Mucosa of descending colon (tissue), 3 donors: ENCODE results near the gene SPTBN5. TPM values are rescaled to one million over a fixed set of nuclear protein-coding genes. Genes with fewer than 3 reads are reported as not detected.

Experiments used
- ATAC-seq: fragments of 200-7000 bp; cut with Tn5 transposase; one replicate; pipeline ENCODE4 v1.9.1; 2020; ENCODE audit warnings: mild to moderate bottlenecking, moderate library complexity
- DNase-seq, 3 donors: peaks; one replicate each; pipeline ENCODE4 v3.0.0-alpha.2; 2020
- H3K36me3 ChIP-seq: fragments of 200-600 bp; one replicate; pipeline ENCODE4 v1.8.0; 2021; ENCODE audit warnings: low read depth, mild to moderate bottlenecking
- H3K4me1 ChIP-seq: fragments of 200-600 bp; one replicate; pipeline ENCODE4 v1.8.0; 2021; ENCODE audit warnings: low read depth, mild to moderate bottlenecking
- H3K4me3 ChIP-seq: fragments of 200-600 bp; one replicate; pipeline ENCODE4 v1.8.0; 2021; ENCODE audit warnings: mild to moderate bottlenecking
- H3K9me3 ChIP-seq: fragments of 200-600 bp; one replicate; pipeline ENCODE4 v1.8.0; 2021; ENCODE audit warnings: mild to moderate bottlenecking
- intact Hi-C, 2 donors: fragments of 100-400 bp; cut with DNase I in 1 of 2; cut with micrococcal nuclease in 1 of 2; formaldehyde crosslinking; loops; one replicate each; pipeline versions ENCODE4 v1.11.0 to v1.11.1; 2022; cut with DNase I, micrococcal nuclease
- total RNA-seq, 3 donors: library from RNA; stranded (reverse); fragmentation: NEBNext Ultra II Directional in 2 of 3; extraction: Animal tissue kit (Norgen Biotek cat#: 25700) in 2 of 3; gene quantifications; one replicate each; pipeline versions ENCODE4 v1.2.1 to v1.2.4, GENCODE V29; 2021 to 2023
- TF ChIP-seq, protein P1 (sequence below): fragments of 200-600 bp; IDR thresholded peaks from one replicate; pipeline ENCODE4 v1.8.0; 2022; ENCODE audit warnings: antibody characterized with exemption, mild to moderate bottlenecking
- donor health status: DM: no; HTN: no; CAD: no; lungs with moderate emphysema.
- donor health status: DM: no; HTN: no; CAD: no.
- donor health status: DM: no; HTN: yes; CAD: no.

Gene SPTBN5
- total RNA-seq, 3 donors from 2014 or later: 0.36 to 2.2 (median 0.87) TPM

DNA sequence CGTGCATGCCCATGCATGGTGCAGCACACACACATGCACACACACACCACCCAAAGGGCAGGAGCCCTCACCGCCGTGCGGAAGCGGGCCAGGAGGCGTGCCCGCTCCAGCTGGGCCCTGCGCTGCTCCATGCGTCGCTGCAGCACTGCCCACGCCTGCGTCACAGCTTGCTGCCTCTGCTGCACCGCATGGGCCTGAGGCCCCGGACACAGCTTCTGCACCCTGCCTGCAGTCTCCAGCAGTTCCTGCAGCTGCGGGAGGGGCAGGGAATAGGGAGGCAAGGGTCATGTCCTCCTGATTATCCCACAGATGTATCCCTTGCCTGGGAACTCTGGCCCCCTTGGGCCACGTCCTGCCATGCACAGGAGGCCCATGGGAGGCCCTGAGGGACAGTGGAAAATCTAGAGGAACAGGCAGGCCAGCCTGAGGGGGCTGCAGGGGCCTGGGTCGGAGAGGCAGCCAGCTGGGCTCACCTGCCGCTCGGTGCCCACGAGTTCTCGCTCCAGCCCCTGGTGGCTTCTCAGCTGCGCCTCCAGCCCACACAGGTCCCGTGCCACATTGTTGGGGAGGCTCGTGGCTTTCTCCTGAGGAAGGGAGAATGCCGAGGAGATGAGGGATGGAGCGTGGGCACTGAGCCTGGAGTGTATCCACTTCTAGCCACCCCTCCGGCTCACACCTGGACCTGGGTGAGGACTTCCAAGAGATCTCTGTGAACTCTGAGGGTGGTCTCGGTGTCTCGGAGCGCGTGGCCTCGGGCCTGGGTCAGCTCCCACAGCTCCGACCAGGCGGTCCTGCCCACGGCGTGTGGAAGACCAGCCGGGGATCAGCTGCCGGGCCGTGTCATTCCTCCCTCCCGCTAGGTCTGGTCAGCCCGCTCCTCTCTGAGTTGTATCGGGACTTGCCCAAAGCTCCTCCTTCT lies 23.8 kb downstream of the SPTBN5 start:
- H3K4me3 ChIP-seq: no peak overlapping the region
- H3K9me3 ChIP-seq: no peaks in the 10 kb centered on the region
- TF ChIP-seq, protein P1, sequence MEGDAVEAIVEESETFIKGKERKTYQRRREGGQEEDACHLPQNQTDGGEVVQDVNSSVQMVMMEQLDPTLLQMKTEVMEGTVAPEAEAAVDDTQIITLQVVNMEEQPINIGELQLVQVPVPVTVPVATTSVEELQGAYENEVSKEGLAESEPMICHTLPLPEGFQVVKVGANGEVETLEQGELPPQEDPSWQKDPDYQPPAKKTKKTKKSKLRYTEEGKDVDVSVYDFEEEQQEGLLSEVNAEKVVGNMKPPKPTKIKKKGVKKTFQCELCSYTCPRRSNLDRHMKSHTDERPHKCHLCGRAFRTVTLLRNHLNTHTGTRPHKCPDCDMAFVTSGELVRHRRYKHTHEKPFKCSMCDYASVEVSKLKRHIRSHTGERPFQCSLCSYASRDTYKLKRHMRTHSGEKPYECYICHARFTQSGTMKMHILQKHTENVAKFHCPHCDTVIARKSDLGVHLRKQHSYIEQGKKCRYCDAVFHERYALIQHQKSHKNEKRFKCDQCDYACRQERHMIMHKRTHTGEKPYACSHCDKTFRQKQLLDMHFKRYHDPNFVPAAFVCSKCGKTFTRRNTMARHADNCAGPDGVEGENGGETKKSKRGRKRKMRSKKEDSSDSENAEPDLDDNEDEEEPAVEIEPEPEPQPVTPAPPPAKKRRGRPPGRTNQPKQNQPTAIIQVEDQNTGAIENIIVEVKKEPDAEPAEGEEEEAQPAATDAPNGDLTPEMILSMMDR: no peak
- H3K36me3 ChIP-seq: no peaks in the 10 kb centered on the region
- DNase-seq (no peak), ATAC-seq (no peak)
- no peaks in the 10 kb centered on the region for H3K4me1 ChIP-seq
- intact Hi-C loops: no loop called here

DNA sequence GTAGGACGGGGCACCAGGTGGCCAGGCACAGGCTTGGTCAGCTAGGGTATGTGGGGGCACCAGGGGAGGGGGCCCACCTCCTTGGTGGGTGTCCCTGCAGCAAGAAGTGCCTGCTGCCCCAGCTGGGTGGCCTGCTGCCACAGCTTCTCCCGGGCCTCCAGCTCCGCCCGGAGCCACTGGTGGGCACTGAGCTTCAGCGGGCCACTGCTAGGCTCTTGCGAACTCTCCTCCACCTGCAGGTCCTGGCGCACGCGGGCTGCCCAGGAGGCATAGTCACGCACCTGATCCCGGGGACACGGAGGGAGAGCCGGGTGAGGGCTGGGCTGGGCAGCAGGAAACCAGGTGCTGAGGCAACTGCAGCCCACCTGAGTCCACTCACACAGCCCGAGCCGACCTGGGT lies 25.5 kb downstream of the SPTBN5 start:
- intact Hi-C loops: no loop called here
- ATAC-seq: no peak
- H3K9me3 ChIP-seq: no peaks in the 10 kb centered on the region
- H3K36me3 ChIP-seq: no peaks in the 10 kb centered on the region
- H3K4me1 ChIP-seq: no peaks in the 10 kb centered on the region
- no peak for DNase-seq
- H3K4me3 ChIP-seq: no peak overlapping the region
- TF ChIP-seq, protein P1: no peak

DNA sequence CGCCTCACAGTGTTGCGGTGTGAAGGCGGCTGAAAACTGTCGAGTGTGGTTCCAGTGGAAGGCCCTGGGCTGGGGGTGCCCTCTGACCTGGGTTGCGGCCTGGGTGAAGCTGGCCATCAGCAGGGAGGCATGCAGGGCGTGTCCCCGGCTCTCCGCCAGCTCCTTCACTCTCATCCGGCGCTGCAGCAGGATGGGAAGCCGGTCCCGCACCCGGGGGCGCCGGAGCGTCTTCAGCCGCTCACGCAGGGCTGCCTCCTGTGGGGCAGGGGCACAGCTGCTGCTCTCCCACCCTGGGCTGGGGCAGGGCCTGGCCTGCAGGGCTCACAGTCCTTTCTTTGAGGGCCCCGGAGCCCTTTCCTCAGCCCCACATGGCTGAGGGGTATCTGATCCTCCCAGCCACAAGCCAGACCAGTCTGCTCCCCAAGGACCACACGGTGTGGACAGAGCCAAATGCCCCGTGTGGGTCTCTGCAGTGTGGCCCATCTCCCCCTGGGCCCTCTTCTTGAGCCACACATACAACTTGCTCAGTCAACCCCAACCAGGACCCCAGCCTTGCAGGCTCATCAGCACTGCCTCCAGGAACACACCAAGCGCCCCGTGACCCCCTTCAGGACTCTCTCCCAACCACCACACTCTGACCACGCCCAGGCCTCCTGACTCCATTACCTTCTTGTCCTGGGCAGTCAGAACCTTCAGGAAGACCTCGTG lies 26.8 kb downstream of the SPTBN5 start:
- Histone ChIP-seq H3K36me3 (no peaks in the 10 kb centered on the region), H3K4me1 (no peaks in the 10 kb centered on the region), H3K9me3 (no peaks in the 10 kb centered on the region), H3K4me3 (no peak overlapping the region)
- TF ChIP-seq, protein P1: no peak
- DNase-seq (no peak), ATAC-seq (no peak)
- intact Hi-C loops: no loop called here

DNA sequence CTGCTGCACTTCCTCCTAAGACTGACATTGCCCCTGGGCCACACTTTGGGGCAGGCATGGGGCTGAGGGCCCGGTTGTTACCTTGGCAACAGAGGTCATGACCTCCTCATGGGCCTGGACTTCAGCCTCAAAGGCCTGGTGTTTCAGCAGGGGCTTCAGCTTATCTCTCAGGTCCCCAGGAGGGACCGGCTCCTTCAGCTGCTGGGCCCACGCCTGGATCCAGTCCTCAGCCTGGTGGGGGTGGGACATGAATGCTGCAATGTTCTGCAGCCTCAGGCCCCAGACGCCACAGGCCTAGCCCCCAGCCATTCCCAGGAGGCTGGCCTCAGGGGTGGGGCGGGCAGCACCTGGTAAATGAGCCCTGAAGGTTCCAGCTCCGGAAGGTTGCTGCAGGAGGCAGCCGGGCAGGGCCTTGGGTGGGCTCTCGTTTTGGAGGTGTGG lies 27.6 kb downstream of the SPTBN5 start:
- Histone ChIP-seq H3K4me1 (no peaks in the 10 kb centered on the region), H3K36me3 (no peaks in the 10 kb centered on the region), H3K9me3 (no peaks in the 10 kb centered on the region), H3K4me3 (no peak overlapping the region)
- no peak for DNase-seq
- ATAC-seq: no peak
- intact Hi-C loops: no loop called here
- TF ChIP-seq, protein P1: no peak

DNA sequence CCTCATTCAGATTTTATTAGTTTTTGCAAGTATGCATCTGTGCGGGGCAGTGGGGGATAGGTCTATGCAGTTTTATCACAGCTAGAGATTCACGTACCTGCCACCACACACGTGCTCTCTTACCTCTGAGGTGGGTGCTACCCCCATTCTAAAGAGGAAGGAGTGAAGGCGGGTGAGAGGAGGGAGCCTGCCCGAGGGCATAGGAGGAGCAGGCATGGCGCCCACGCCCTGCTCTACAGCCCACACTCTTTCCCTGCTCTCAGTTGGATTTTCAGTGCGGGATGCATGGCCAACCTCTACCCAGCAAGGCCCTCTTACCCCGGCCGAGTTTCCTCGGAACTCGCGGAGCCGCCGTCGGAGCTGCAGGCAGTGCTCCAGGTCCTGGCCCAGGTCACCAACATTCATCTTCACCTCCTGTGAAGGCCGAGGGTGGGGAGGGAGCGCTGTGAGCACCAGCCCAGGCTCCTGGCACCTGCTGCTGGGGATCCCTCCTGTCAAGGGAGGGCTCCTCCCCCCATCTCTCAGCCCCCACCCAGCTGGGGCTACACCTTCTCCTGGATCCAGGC lies 28.3 kb downstream of the SPTBN5 start:
- ATAC-seq (no peak), DNase-seq (no peak)
- H3K4me3 ChIP-seq: no peak overlapping the region
- TF ChIP-seq, protein P1: no peak
- no peaks in the 10 kb centered on the region for H3K4me1 ChIP-seq
- intact Hi-C loops: no loop called here
- H3K36me3 ChIP-seq: no peaks in the 10 kb centered on the region
- H3K9me3 ChIP-seq: no peaks in the 10 kb centered on the region
